RWPE2 (cell line): ENCODE measurements around the gene ETV5.

Experiments
- ATAC-seq: fragments of 200-7000 bp; cut with Tn5 transposase; 3 replicates; pipeline ENCODE4 v1.9.1; 2021; ENCODE audit warnings: low read depth
- DNase-seq: peaks from one replicate; pipeline ENCODE4 v3.0.0-alpha.2; 2020; ENCODE audit warnings: low spot score
- H3K27ac ChIP-seq: fragments of 450-650 bp; 2 replicates; pipeline ENCODE4 v1.5.1; 2017; ENCODE audit warnings: mild to moderate bottlenecking; ENCODE audit not compliant: poor library complexity, severe bottlenecking
- H3K27me3 ChIP-seq: fragments of 250-450 bp; sonication (Bioruptor Pico); 2 replicates; pipeline ENCODE4 v1.5.1; 2021; ENCODE audit warnings: mild to moderate bottlenecking, moderate library complexity; ENCODE audit not compliant: insufficient read depth, poor library complexity, severe bottlenecking
- H3K36me3 ChIP-seq: fragments of 250-450 bp; sonication (Bioruptor Pico); 2 replicates; pipeline ENCODE4 v1.5.1; 2020; ENCODE audit warnings: low read depth, mild to moderate bottlenecking, moderate library complexity
- H3K4me1 ChIP-seq: fragments of 250-450 bp; sonication (Bioruptor Pico); 2 replicates; pipeline ENCODE4 v1.5.1; 2021; ENCODE audit warnings: mild to moderate bottlenecking, moderate library complexity; ENCODE audit not compliant: insufficient read depth, poor library complexity, severe bottlenecking
- H3K4me3 ChIP-seq: fragments of 250-450 bp; sonication (Bioruptor Pico); 2 replicates; pipeline ENCODE4 v1.5.1; 2021; ENCODE audit warnings: mild to moderate bottlenecking, moderate library complexity; ENCODE audit not compliant: severe bottlenecking
- H3K9me3 ChIP-seq: fragments of 250-450 bp; sonication (Bioruptor Pico); 2 replicates; pipeline ENCODE4 v1.5.1; 2021; ENCODE audit warnings: mild to moderate bottlenecking, moderate library complexity; ENCODE audit not compliant: severe bottlenecking
- CTCF ChIP-seq: fragments of 450-650 bp; IDR thresholded peaks from one replicate; pipeline ENCODE4 v1.5.1; 2017; ENCODE audit warnings: mild to moderate bottlenecking, moderate library complexity; ENCODE audit not compliant: poor library complexity, severe bottlenecking

The ETV5 gene

DNA sequence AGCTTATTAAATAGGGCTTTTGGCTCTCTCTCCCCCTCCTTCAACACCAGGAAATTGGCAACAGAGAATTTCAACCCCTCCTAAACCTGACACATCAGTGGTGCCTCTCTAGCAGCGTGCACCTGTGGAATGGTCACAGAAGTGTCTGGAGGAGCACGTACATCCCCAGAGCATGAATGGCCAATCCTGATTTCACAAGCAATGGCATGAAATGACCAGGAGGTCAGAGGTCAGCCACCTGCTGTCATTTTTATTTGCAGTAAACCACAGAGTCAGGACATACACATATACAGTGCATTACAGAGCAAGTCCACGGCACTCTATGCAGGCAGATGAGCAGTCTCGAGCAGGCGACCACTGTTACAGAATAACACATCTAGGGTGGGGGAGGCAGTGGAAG lies 25.1 kb upstream of the ETV5 start:
- no peak overlapping the region for H3K4me3 ChIP-seq
- ATAC-seq: no peak
- TF ChIP-seq CTCF: no peak

DNA sequence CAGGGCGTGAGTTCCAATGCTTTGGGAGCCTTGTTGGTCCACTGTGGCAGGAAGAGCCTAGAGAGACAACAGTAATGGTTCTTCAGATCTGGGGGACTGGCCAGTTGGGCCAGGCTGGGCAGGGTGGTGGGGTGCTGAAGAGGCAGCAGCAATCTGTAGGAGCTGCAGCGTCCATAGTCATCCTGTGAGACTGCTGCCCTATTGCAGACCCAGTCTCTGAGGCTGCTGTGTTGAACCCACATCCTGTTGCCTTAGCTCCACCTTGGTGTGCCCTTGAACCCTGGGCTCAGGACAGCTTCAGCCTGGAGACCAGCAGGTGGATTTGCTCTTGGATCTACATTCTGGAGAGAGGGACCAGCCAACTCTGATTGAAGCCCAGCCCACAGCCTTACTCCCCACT lies 23.6 kb upstream of the ETV5 start:
- H3K36me3 ChIP-seq: no peaks in the 10 kb centered on the region
- no peak for TF ChIP-seq CTCF
- no peak overlapping the region for H3K4me3 ChIP-seq
- H3K27me3 ChIP-seq: no peaks in the 10 kb centered on the region
- ATAC-seq (no peak), DNase-seq (no peak)
- H3K9me3 ChIP-seq: no peaks in the 10 kb centered on the region
- no peaks in the 10 kb centered on the region for H3K4me1 ChIP-seq
- no peak overlapping the region for H3K27ac ChIP-seq

More for the DNA sequence above, 25.1 kb upstream of the ETV5 start:
- H3K9me3 ChIP-seq: no peaks in the 10 kb centered on the region
- no peak overlapping the region for H3K27ac ChIP-seq
- no peaks in the 10 kb centered on the region for H3K4me1 ChIP-seq
- DNase-seq: no peak
- H3K36me3 ChIP-seq: no peaks in the 10 kb centered on the region
- no peaks in the 10 kb centered on the region for H3K27me3 ChIP-seq

- H3K27ac ChIP-seq: no peak overlapping the region
- TF ChIP-seq CTCF: no peak
- H3K4me1 ChIP-seq: no peaks in the 10 kb centered on the region
- ATAC-seq (no peak), DNase-seq (no peak)
- no peaks in the 10 kb centered on the region for H3K36me3 ChIP-seq
- H3K4me3 ChIP-seq: no peak overlapping the region
- no peaks in the 10 kb centered on the region for H3K9me3 ChIP-seq
- H3K27me3 ChIP-seq: no peaks in the 10 kb centered on the region
Observed at GRCh38 chr3:186129206-186129605, 20.3 kb upstream of the ETV5 start.

DNA sequence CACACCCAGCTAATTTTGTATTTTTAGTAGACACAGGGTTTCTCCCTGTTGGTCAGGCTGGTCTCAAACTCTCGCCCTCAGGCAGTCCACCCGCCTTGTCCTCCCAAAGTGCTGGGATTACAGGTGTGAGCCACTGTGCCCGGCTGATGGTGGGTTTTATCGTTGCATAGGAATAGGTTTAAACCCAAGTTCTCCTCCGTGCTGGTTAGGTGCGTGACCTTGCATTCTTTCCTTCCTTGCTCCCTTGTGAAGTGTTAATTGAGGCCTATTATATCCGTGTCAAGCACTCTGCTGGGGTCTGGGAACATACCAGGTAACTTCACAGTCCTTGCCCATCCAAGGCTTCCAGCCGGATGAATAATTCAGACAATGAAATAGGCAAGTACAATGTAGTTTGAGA lies 19.3 kb upstream of the ETV5 start:
- ATAC-seq: no peak
- H3K36me3 ChIP-seq: no peaks in the 10 kb centered on the region
- DNase-seq: no peak
- no peak for TF ChIP-seq CTCF
- H3K27ac ChIP-seq: no peak overlapping the region
- H3K4me1 ChIP-seq: no peaks in the 10 kb centered on the region
- no peaks in the 10 kb centered on the region for H3K9me3 ChIP-seq
- H3K27me3 ChIP-seq: no peaks in the 10 kb centered on the region
- H3K4me3 ChIP-seq: no peak overlapping the region

- H3K9me3 ChIP-seq: no peaks in the 10 kb centered on the region
- ATAC-seq (no peak), DNase-seq (no peak)
- no peak overlapping the region for H3K27ac ChIP-seq
- no peaks in the 10 kb centered on the region for H3K27me3 ChIP-seq
- no peaks in the 10 kb centered on the region for H3K4me1 ChIP-seq
- TF ChIP-seq CTCF: no peak
- no peaks in the 10 kb centered on the region for H3K36me3 ChIP-seq
- no peak overlapping the region for H3K4me3 ChIP-seq
Observed at GRCh38 chr3:186127463-186127862, 18.6 kb upstream of the ETV5 start.
